Hematopoietic multipotent progenitor cell treated with erythropoietin and hydrocortisone succinate and interleukin-3 and kit ligand, for 4 days (in vitro differentiated cells): ENCODE measurements around the gene SWAP70.

Source experiments
- DNase-seq: peaks from one replicate; pipeline ENCODE4 v3.0.0-alpha.2; 2015

The SWAP70 gene

DNA sequence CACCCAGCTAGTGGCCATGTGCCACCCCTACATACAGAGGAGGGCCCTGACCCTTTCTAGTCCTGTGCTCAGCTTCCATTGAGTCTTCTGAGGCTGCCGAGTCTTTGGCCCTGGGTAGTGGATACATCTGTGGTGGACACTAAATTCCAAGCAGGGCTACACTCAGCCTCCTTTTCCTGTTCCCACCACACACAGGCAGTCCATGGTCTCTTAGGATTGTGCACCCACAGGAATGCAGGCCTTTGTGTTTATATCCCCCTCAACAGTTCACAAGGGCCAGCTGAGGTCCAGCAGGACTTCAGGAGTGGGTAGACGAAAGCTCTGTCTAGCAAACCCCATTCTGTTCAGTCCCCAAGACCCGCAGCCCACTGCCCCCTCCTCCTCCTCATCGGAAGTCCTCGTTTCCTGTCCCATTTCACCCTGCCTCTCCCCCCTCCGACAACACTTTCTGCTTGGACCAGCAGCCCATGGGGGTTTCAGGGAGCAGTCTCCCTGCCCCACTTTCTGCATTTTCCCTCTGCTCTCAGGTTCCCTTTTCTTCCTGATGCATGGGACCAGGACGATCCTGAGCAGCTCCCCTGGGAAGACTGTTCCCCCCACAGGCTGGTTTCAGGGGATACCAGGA lies 91.8 kb downstream of the SWAP70 start:
- no peak for DNase-seq

DNA sequence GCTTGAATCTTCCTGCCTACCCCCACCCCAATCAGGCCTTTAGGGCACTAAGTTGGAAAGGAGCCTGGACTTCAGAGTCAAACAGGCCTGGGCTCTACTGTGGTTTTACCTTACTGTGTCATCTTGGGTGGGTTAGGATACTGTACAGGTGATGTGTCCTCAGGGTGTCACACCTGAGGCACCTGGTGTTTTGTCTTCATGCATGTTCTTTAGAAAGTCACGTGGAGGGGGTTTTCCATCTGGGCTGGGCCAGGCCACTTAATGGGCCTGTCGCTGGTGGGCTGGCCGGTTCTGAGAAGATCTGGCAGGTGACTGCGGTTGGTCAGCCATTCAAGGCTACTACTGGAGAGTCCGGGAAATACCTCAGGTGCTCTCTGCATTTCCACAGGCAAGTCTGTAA lies 92.6 kb downstream of the SWAP70 start:
- no peak for DNase-seq

DNA sequence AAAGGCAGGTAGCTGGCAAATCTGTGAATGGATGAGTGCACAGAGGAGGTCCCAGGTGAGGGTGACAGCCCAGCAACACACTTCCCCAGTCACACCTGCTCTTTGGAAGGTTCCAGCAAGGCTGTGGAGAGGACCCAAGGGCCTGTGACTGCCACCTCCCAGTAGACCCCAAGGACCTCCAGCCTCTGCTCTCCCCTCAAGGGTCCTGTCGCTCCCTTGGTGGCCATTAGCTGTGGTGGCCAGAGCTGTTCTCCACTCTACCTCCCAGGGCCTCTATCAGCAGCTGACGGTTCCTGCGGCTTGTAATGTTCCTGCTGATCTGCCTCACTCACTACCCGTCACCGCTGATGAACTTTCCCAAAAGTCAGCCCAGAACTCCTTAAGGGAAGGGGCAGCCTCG lies 93.0 kb downstream of the SWAP70 start:
- no peak for DNase-seq

DNA sequence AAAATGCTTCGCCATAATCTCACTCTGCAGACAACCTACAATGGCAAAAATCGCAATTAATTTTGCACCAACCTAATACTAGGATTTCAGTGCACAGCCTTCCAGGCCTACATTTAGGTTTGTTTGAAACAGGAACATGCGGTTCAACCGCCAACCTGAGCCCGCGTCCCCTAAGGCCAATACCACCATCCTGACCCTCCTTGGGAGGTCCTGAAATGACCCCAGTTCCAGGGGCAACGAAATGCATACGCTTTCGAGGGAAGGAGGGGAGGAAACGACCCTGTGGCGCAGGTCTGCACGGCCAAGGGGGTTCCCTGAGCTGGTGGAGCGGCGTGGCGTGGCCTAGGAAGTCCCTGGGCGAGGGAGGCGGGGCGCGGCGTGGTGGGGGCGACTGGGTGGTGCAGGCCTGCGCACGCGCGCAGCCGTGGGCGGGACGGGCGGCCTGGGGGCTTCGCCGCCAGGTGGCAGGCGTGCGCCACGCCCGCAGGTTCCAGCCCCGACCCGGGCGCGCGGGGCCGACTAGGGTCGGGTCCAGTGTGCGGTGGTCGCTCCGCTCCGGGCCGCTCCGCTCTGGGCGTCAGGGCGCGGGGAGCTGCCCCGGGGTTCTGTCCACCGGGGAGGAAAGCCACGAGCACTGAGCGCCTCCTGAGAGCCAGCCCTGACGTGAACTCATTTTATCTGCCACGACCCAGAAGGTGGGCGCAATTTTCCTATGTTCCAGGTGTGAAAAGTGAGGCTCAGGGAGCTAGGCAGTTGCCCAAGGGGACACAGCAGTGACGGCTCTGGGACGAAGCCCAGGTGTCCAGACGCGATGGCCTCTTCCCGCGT lies 94.1 kb downstream of the SWAP70 start:
- peak; percentile 93 for DNase-seq

DNA sequence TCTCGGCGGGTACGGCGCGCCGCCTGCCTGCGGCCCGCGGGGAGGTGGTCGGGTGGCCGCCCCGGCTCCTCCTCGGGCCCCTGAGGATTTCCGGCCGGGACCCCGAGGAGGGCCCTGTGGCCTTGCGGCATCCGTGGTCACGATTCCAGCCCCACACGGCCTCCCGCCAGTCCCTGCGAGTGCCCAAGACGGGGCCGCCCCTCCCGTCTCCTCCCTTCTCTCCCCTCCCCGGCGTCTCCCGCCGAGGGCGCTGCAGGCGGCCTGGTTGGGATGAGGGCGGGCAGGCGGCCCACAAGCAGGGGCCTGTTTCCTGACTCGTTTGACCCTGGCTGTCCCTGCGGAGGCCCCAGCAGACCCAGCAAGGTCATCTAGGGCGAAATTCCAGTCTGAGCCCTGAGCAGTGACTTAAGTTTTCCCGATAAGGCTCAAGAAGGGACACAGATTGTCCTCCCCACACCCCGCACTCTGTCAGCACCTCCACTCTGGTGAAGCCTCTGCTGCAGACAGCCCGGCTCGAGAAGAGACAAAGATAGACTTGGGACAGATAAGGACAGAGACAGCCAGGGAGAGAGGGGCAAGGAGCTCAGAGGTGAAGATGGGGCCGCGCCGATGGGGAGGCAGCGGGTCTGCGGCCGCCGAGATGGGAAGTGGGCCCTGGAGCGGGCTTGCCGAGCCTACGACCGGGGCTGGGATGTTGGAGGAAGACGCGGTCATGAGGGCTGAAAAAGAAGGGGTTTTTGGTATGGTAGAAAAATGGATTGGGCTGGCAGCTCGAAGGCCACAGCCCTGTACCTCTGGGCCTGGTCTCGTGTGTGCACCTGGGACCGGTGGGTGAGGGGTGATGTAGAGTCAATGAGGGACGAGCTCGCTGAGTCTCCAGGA lies 95.0 kb downstream of the SWAP70 start:
- DNase-seq, result peak; percentile 76

DNA sequence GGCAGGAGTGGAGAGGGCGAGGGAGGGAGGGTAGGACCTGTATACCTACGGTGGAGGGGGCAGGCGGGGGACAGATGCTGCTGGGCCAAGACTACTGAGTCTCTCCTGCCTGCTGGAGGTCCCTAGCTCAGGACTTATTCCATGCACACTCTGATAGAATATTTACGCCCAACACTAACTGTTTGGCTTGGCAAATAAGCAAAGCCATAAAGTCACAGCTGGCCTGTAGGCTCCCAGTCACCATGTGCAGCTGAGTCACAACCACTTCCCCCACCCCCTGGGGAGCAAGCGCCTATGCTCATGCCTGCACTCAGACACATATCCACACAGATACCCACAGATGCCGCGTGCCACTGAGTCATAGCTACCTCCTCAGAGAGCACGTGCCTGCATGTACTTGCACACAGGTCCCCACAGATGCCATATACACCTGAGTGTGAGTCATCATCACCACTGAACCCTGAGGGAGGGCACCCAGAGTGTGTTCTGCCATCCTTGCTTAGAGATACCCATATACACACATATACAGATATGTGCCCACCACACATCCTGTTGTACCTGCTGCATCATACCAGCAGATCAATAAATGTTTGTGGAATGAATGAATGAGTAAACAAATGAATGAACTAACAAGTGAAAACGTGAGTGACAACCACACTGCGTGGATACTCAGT lies 95.8 kb downstream of the SWAP70 start:
- peak; percentile 85 for DNase-seq

DNA sequence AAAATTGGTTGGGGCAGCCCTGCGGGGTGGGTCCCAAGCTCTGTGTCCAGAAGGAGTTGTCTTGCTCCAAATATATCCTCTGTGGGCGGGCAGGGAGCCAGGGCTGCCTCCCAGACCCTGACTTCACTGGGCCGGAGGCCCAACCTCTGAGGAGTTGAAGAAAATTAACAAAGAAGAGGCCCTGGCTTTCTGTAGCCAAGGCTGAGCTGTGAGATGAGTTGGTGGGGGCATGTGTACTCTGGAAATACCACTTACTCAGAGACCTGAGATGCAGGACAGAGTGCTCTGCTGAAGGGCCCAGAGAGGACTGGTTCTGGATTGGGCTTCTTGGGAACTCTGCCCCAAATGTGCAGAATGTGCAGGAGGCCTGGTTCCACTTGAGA lies 96.3 kb downstream of the SWAP70 start:
- DNase-seq, result no peak

DNA sequence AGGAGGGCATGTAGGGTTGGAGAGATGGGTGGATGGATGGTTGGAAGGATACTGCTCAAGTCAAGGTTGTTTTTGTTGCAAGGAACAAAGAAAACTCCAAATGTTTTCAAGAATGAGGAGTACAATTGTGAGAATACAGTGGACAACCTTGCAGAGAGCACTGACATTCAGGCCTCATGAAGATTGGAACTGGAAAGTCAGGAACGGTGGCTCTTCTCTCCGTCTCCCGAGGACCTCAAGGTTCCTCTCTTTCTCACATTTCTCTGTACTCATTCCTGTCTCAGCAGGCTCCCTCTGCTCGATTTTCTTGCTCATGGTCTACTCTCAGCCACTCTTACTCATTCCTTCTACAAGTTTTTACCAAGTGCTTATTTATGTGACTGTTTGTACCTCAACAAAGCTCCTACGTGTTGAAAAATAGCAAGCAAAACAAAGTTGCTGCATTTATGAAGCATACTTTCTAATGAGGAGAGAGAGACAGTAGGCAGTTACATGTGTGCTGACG lies 97.6 kb downstream of the SWAP70 start:
- no peak for DNase-seq

DNA sequence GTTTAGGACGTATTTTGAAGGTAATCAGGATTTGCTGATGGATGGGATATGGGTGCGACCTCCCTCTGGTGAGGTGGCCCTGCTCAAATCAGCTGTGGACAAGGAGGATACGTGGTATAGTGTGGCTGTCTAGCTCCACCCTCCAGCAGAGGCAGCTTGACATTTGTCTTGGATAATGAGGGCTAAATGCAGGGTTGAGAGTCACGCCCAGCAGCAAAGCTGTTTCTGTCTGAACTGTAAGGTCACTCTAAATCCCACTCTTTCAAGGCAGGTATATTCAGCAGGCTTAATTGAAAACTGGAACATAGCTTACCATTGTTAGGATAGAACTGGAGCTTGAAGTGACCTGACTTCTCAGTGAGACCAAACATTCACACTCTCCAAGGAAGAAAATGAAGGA lies 98.7 kb downstream of the SWAP70 start:
- DNase-seq, result no peak

DNA sequence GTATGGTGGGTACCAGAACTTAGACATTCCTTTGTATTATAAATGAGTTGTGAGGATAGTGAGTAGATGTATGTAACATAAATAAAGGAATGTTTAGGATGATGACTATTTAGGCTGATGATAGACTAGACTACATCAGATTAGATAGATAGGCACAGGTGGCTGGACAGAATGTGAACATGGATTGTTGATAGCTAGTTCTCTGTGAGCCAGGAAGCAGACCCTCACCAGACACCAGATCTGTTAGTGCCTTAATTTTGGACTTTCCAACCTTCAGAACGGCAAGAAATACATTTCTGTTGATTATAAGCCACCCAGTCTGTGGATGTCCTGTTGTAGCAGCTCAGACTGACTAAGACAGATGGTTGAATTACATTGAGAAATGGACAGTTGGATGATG lies 99.4 kb downstream of the SWAP70 start:
- no peak for DNase-seq

DNA sequence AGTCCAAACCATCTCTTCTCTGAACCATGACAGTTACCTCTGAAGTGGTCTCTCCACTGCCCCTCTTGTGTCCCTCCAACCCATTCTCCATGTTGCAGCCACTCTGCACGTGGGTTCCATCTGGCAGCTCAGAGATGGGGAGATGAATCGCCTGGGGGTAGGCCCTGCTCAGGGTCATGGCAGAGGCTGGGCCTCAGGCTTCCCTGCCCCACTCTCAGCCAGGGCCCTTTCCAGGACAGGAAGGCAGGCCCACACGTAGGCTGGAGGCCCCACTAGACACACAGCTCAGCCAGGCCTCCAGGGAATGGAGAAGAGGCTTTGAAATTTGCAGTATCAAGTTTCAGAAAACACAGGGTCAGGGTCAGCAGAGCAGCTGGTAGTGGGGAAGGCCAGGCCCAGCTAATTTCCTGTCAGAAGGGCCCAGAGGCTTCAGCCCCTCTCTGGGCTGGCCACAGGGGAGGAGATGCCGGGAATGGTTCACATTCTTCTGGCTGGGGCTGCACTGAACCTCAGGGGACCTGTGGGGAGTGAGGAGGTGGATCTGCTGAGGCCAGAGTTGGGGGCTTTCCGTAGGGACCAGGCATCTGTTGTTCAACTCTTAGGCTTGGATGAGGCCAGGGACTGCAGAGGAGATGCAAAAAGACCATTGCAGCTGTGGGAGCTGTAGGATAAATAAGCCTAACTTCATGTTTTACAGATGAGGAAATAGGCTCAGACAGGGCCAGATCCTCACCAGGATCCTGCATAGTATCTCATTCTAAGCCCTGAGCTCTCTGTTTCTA lies 101.6 kb downstream of the SWAP70 start:
- no peak for DNase-seq

DNA sequence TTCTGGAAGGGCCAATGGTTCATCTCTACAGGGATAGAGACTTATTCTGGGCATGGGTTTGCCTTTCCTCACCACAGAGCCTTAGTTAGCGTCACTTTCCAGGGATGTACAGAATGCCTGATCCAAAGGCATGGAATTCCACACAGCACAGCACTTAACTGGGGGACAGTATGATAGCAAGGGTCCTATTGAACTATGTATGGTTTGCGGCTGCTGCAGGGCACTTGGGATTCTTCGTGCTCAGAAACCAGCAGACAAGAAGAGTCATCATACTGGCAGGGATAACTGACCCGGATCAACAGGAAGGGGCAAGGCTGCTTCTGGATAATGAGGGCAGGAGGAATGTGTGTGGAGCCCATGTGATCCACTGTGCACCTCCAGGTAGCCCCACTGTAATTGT lies 105.7 kb downstream of the SWAP70 start:
- no peak for DNase-seq

DNA sequence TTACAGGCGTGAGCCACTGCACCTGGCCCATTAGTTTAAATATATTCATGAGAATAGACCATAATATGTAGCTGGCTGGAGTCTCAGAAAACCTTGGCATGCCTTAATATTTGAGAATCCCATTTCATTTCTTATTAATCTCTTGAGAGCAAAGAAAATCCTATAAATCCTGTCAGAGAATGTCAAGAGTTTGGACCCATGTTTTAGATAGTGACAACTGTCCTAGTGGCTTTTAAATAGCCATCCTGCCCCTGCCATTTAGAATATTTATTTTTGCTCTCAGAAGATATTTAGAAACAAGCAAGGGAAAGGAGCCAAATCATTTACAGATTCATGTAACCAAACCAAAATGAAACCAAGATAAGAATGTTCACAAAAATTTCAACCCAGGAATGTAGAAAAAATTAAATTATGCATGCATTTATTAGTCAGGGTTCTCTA lies 107.2 kb downstream of the SWAP70 start:
- no peak for DNase-seq

DNA sequence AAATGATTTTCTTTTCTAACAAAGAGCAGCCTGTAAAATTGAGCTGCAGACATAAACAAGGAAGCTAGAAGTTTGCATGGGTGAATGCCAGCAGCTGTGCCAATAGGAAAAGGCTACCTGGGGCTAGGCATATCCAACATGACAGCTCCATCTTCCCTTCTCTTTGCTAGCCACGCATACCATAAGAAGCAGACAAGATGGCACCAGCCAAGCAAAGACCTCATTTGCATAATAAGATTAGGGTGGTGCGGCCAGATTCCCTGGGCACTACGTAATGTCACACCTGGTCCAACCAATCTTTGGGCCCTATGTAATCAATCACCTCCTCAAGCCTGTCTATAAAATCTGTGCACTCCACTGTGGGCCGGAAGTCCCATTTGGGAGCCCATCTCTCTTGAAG lies 108.3 kb downstream of the SWAP70 start:
- no peak for DNase-seq

DNA sequence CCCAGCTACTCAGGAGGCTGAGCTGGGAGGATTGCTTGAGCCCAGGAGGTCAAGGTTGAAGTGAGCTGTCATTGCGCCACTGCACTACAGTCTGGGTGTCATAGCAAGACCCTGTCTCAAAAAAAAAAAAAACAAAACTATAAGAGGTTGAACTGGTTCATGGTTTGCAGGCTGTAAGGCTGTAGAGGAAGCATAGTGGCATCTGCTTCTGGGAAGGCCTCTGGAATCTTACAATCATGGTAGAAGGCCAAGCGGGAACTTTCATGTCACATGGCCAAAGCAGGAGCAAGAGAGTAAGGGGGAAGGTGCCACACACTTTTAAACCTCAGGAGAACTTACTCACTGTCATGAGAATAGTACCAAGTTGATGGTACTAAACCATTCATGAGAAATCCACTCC lies 109.6 kb downstream of the SWAP70 start:
- DNase-seq, result no peak

DNA sequence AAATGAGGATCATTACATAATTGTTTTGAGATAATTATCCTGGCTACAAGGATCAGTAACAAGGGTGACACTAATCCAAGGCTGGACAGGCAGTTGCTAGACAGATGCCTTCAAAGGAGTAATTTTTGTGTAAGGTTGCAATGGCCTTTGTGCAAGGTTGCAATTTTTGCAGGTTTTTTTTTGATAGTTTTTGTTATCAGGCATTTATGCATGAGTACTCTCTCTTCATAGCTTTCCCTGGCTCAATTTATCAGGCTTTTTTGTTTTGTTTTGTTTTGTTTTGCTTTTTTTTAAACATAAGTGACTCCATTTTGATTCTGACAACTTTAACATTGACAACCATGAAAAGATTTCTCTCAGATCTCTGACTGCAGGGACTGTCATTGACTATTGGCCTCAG lies 110.2 kb downstream of the SWAP70 start:
- DNase-seq, result no peak

DNA sequence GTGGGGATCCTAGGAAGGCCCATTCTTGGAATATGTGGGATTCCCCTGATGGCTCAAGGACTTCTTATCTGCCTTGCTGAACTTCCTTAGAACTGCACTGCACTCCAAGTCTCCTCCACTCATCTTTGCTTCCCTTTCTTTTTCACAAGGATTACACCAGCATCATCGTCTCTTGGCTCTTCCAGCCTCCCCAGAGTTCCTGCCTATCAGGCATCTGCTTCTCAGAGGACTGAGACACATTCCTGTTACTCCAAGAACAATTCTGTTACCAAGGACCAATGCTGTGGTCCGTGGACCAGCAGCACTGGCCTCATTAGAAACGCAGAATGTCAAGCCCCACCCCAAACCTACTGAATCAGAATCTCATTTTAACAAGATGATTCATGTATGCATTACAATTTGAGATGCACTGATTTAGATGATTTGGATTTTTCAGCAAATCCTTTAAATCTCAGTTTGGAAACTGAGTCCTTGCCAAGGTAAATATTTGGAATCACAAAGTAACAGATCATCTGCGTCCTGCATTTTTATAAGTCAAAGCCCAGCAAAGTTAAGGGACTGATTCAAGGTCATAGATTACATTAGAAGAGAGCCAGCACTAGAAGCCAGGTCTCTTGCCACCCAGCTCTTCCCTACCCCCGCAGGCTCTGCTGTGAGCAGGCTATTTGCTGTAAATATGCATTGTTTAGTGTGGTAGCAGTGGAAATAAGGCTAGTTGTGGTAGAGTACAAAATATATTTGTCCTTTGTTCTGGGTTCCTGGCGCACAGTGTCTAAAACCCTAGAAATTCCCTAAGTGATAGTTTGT lies 110.9 kb downstream of the SWAP70 start:
- DNase-seq, result no peak

DNA sequence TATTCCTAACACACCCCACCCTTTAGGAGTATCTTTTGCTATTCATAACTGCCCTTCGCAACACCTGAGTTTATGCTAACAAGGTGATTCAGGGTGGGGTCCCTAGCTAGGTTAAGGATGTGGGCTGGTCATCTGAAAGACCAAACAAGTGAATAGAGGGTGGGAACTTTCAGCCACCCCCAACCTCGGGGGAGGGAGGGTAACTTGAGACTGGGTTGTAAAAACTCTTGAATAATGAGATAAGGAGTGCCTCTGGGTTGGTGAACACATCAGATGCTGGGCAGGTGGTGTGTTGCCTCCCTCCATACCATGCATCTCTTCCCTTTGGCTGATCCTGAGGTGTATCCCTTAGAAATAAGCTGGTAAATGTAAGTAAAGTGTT lies 111.5 kb downstream of the SWAP70 start:
- no peak for DNase-seq

DNA sequence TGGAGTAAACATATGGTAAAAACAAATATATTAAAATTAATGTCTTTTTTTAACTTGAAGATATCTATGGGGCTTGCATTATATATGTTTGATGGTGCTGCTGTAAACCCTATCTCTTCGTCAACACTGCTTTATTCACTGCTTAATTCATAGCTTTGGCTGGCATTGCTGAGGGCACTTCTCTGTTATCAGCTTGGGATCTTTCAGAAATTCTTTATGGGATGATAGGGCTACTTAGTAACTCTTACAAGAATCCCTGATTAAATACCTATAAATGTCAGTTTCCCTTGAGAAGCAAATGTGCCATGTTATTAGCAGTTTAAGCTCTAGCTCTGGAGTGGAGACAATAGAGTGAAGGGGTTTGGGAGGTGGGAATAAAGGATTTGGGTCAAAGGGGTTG lies 112.3 kb downstream of the SWAP70 start:
- DNase-seq, result no peak

DNA sequence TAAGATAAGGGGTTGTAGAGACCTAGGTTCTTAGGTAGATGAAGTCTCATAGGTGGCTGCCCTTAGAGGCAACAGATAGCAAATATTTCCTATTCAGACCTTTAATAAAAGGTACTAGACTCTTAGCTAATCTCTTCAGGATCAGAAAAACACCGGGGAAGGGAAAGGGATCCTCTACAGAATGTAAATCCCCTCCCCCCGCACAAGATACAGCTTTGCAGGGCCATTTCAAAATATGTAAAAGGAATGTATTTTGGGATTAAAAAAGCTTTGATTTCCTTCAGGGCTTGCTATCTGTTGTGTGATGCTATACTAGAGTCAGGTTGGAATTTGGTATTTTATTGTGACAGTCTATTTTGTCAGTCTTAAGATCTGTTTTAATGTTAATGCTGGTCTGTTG lies 113.2 kb downstream of the SWAP70 start:
- DNase-seq, result no peak

DNA sequence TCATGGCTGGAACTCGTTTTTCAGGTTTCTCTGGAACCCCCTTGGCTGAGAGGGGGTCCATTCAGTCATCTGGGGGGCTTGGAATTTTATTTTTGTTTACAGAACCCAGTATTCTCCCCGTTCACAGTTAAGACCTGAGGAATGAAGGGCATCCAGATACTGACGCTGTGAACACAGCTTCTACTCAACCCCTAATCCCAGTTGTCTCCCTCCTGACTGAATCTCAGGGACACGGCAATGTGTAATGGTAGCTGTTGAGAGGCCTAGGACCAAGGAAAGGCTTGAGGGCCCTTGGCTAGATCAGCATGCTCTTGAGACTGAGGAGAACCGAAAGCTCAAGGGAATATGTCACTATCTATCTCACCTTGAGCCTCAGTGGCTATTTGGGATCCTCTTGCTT lies 113.6 kb downstream of the SWAP70 start:
- DNase-seq, result no peak
